T-cell (primary cell): ENCODE measurements around the gene DOK5. TPM values are rescaled to one million over a fixed set of nuclear protein-coding genes. Genes with fewer than 3 reads are reported as not detected.

ENCODE experiments used
- ATAC-seq, 4 experiments: fragments of 200-7000 bp in 3 of 4; fragments of 150-1000 bp in 1 of 4; cut with Tn5 transposase; replicated peaks in 1 of 4; 1 replicate in 3 of 4; 2 replicates in 1 of 4; pipeline ENCODE4 v1.10.0; 2021; ENCODE audit warnings: moderate library complexity in 3 of 4, mild to moderate bottlenecking in 2 of 4, moderate number of reproducible peaks in 1 of 4
- CTCF ChIA-PET, 2 donors: fragments of 300-600 bp; sonication (Branson Sonifier 250); formaldehyde crosslinking; loops; one replicate each; lab custom pipeline; 2022; ENCODE audit warnings: antibody characterized with exemption in 2 of 2; lab: Charles Lee
- POLR2A ChIA-PET, 2 donors: fragments of 300-600 bp; sonication (Branson Sonifier 250); formaldehyde crosslinking; loops; one replicate each; lab custom pipeline; 2022; ENCODE audit warnings: antibody characterized with exemption in 2 of 2; lab: Charles Lee
- DNase-seq, 35 experiments: peaks; one replicate each; pipeline versions ENCODE4 v3.0.0 to v3.0.0-alpha.2; 2013 to 2023
- H3K27ac ChIP-seq: one replicate; pipeline ENCODE4 v1.5.1; 2013; ENCODE audit warnings: low read length
- H3K27me3 ChIP-seq, 2 experiments: replicated peaks in 1 of 2; 1 replicate in 1 of 2; 2 replicates in 1 of 2; pipeline versions ENCODE4 v1.6.1 to v1.7.0; 2013; ENCODE audit warnings: low read length in 1 of 2, mixed read lengths in 1 of 2; ENCODE audit not compliant: control insufficient read depth in 2 of 2, insufficient read depth in 2 of 2; ENCODE audit errors: extremely low read depth in 1 of 2
- H3K36me3 ChIP-seq, 2 donors: 1 replicate in 1 of 2; 2 replicates in 1 of 2; pipeline versions ENCODE4 v1.6.1 to v1.7.0; 2013; ENCODE audit warnings: low read length in 1 of 2; ENCODE audit not compliant: control insufficient read depth in 2 of 2, insufficient read depth in 1 of 2; ENCODE audit errors: extremely low read depth in 1 of 2
- H3K4me1 ChIP-seq, 2 experiments: 1 replicate in 1 of 2; 2 replicates in 1 of 2; pipeline versions ENCODE4 v1.6.1 to v1.7.0; 2013; ENCODE audit warnings: low read length in 2 of 2, mixed read lengths in 1 of 2; ENCODE audit not compliant: insufficient read depth in 2 of 2, control insufficient read depth in 1 of 2; ENCODE audit errors: extremely low read depth in 1 of 2
- H3K4me3 ChIP-seq, 2 donors: 1 replicate in 1 of 2; 2 replicates in 1 of 2; pipeline versions ENCODE4 v1.5.1 to v1.7.0; 2013; ENCODE audit warnings: mild to moderate bottlenecking in 2 of 2, low read length in 1 of 2, moderate library complexity in 1 of 2; ENCODE audit not compliant: control insufficient read depth in 1 of 2; ENCODE audit errors: extremely low read depth in 1 of 2
- H3K9me3 ChIP-seq: 2 replicates; pipeline ENCODE4 v1.7.0; 2013
- H3K27ac Mint-ChIP-seq, 2 donors: one replicate each; pipeline ENCODE4 v1.8.0; 2020 to 2021; ENCODE audit warnings: mild to moderate bottlenecking in 2 of 2, mixed read lengths in 2 of 2
- H3K27me3 Mint-ChIP-seq, 2 donors: one replicate each; pipeline ENCODE4 v1.8.0; 2021 to 2022; ENCODE audit warnings: mixed read lengths in 2 of 2
- H3K36me3 Mint-ChIP-seq: one replicate; pipeline ENCODE4 v1.8.0; 2021; ENCODE audit warnings: mixed read lengths
- H3K4me1 Mint-ChIP-seq, 3 donors: one replicate each; pipeline ENCODE4 v1.8.0; 2020 to 2022; ENCODE audit warnings: mixed read lengths in 3 of 3, mild to moderate bottlenecking in 1 of 3
- H3K4me3 Mint-ChIP-seq, 3 donors: one replicate each; pipeline ENCODE4 v1.8.0; 2020 to 2022; ENCODE audit warnings: mild to moderate bottlenecking in 3 of 3, mixed read lengths in 3 of 3, moderate library complexity in 3 of 3
- H3K9me3 Mint-ChIP-seq, 3 donors: one replicate each; pipeline ENCODE4 v1.8.0; 2020 to 2022; ENCODE audit warnings: mixed read lengths in 3 of 3
- WGBS: methylation state at CpG from one replicate; pipeline ENCODE4 v1.1.5; 2013; ENCODE audit warnings: missing lambda C conversion rate; ENCODE audit not compliant: insufficient coverage; 5-methylcytosine and 5-hydroxymethylcytosine counted together
- total RNA-seq, 35 experiments: library from RNA in 6 of 35; stranded (reverse) in 6 of 35; fragments of 120-200 nt in 1 of 35; gene quantifications; one replicate each; pipeline versions ENCODE4 v1.2.1 to v1.2.4 and lab custom pipeline; 2013 to 2026

Gene DOK5
- total RNA-seq, 5 donors from 2014 or later (not counting 1 experiment from before 2014, with no cell fraction given), result not detected

GRCh38 chr20:54556406-54556805 is 81.0 kb downstream of the DOK5 start:
- H3K4me1 ChIP-seq, result no peaks in the 10 kb centered on the region
- Mint-ChIP-seq H3K27me3 (peaks cover 0 to 7% of the 10 kb centered on the region in 2 donors), H3K4me3 (no peak overlapping the region), H3K9me3 (no peaks in the 10 kb centered on the region), H3K4me1 (no peaks in the 10 kb centered on the region), H3K27ac (no peak overlapping the region), H3K36me3 (no peaks in the 10 kb centered on the region)
- H3K4me3 ChIP-seq, result no peak overlapping the region
- H3K9me3 ChIP-seq, result no peaks in the 10 kb centered on the region
- ATAC-seq, result no peak
- H3K27ac ChIP-seq, result no peak overlapping the region
- H3K27me3 ChIP-seq, result no peaks in the 10 kb centered on the region
- H3K36me3 ChIP-seq, result no peaks in the 10 kb centered on the region
- 100% methylated on average over 1 of the region's 2 CpGs for WGBS
- DNase-seq, result no peak
- ChIA-PET POLR2A (interaction anchor here in 1 of 2 donors (0.5 kb wide), 1 partner anchor 125 kb away, joined by 3 read pairs; no protein-coding TSS in a partner anchor), CTCF (no interaction called here)

- ChIA-PET CTCF (no interaction called here), POLR2A (no interaction called here)
- no peaks in the 10 kb centered on the region for H3K36me3 ChIP-seq
- Mint-ChIP-seq H3K4me1 (no peaks in the 10 kb centered on the region), H3K27ac (no peak overlapping the region), H3K4me3 (no peak overlapping the region), H3K27me3 (peaks cover 0 to 7% of the 10 kb centered on the region in 2 donors), H3K9me3 (no peaks in the 10 kb centered on the region), H3K36me3 (no peaks in the 10 kb centered on the region)
- no peak for DNase-seq
- no peaks in the 10 kb centered on the region for H3K4me1 ChIP-seq
- no peak for ATAC-seq
- no peaks in the 10 kb centered on the region for H3K27me3 ChIP-seq
- H3K9me3 ChIP-seq, result no peaks in the 10 kb centered on the region
- H3K4me3 ChIP-seq, result no peak overlapping the region
- no peak overlapping the region for H3K27ac ChIP-seq
- no CpG with 5 or more reads among the region's 3 CpGs for WGBS
Measured at GRCh38 chr20:54557806-54558590, 82.6 kb downstream of the DOK5 start.

GRCh38 chr20:54559890-54560289 is 84.5 kb downstream of the DOK5 start:
- ChIA-PET CTCF (no interaction called here), POLR2A (no interaction called here)
- DNase-seq (no peak), ATAC-seq (no peak)
- Histone ChIP-seq H3K4me1 (no peaks in the 10 kb centered on the region), H3K9me3 (no peaks in the 10 kb centered on the region), H3K27me3 (no peaks in the 10 kb centered on the region), H3K4me3 (no peak overlapping the region), H3K36me3 (no peaks in the 10 kb centered on the region), H3K27ac (no peak overlapping the region)
- no peaks in the 10 kb centered on the region for H3K4me1 Mint-ChIP-seq
- no peak overlapping the region for H3K4me3 Mint-ChIP-seq
- 100% methylated on average over 1 of the region's 3 CpGs for WGBS
- no peaks in the 10 kb centered on the region for H3K9me3 Mint-ChIP-seq
- no peaks in the 10 kb centered on the region for H3K36me3 Mint-ChIP-seq
- no peak overlapping the region for H3K27ac Mint-ChIP-seq
- peaks cover 0 to 3% of the 10 kb centered on the region in 2 donors for H3K27me3 Mint-ChIP-seq

GRCh38 chr20:54560357-54560756 is 85.0 kb downstream of the DOK5 start:
- H3K27me3 ChIP-seq, result no peaks in the 10 kb centered on the region
- no peak overlapping the region for H3K4me3 ChIP-seq
- H3K9me3 ChIP-seq, result no peaks in the 10 kb centered on the region
- no peaks in the 10 kb centered on the region for H3K36me3 Mint-ChIP-seq
- no peak overlapping the region for H3K4me3 Mint-ChIP-seq
- no peak overlapping the region for H3K27ac Mint-ChIP-seq
- CTCF ChIA-PET, result no interaction called here
- H3K4me1 Mint-ChIP-seq, result no peaks in the 10 kb centered on the region
- no peaks in the 10 kb centered on the region for H3K9me3 Mint-ChIP-seq
- DNase-seq (no peak), ATAC-seq (no peak)
- H3K27me3 Mint-ChIP-seq, result peaks cover 0 to 3% of the 10 kb centered on the region in 2 donors
- 60% methylated on average over 2 of the region's 4 CpGs for WGBS
- H3K36me3 ChIP-seq, result no peaks in the 10 kb centered on the region
- POLR2A ChIA-PET, result no interaction called here
- no peaks in the 10 kb centered on the region for H3K4me1 ChIP-seq
- no peak overlapping the region for H3K27ac ChIP-seq

GRCh38 chr20:54565255-54565654 is 89.9 kb downstream of the DOK5 start:
- no peaks in the 10 kb centered on the region for H3K36me3 ChIP-seq
- no peaks in the 10 kb centered on the region for H3K27me3 ChIP-seq
- Mint-ChIP-seq H3K36me3 (no peaks in the 10 kb centered on the region), H3K9me3 (no peaks in the 10 kb centered on the region), H3K27me3 (no peaks in the 10 kb centered on the region), H3K4me1 (no peaks in the 10 kb centered on the region), H3K27ac (no peak overlapping the region), H3K4me3 (no peak overlapping the region)
- no CpG with 5 or more reads among the region's 1 CpG for WGBS
- POLR2A ChIA-PET, result no interaction called here
- no peak for DNase-seq
- H3K4me1 ChIP-seq, result no peaks in the 10 kb centered on the region
- CTCF ChIA-PET, result no interaction called here
- H3K9me3 ChIP-seq, result no peaks in the 10 kb centered on the region
- H3K4me3 ChIP-seq, result no peak overlapping the region
- ATAC-seq, result no peak
- H3K27ac ChIP-seq, result no peak overlapping the region

- Histone ChIP-seq H3K36me3 (no peaks in the 10 kb centered on the region), H3K27ac (no peak overlapping the region), H3K27me3 (no peaks in the 10 kb centered on the region), H3K4me3 (no peak overlapping the region), H3K4me1 (no peaks in the 10 kb centered on the region), H3K9me3 (no peaks in the 10 kb centered on the region)
- POLR2A ChIA-PET, result no interaction called here
- WGBS, result no CpG with 5 or more reads among the region's 5 CpGs
- ATAC-seq (no peak), DNase-seq (no peak)
- Mint-ChIP-seq H3K4me1 (no peaks in the 10 kb centered on the region), H3K36me3 (no peaks in the 10 kb centered on the region), H3K4me3 (no peak overlapping the region), H3K9me3 (no peaks in the 10 kb centered on the region), H3K27me3 (peaks cover 0 to 2% of the 10 kb centered on the region in 2 donors), H3K27ac (no peak overlapping the region)
- CTCF ChIA-PET, result no interaction called here
Measured at GRCh38 chr20:54566031-54566688, 90.8 kb downstream of the DOK5 start.
